HepG2 (cell line): ENCODE measurements around the gene VARS1. TPM values are rescaled to one million over a fixed set of nuclear protein-coding genes. Genes with fewer than 3 reads are reported as not detected.

Source experiments
- ARNTL ChIP-seq: sonication (generic); formaldehyde crosslinking; IDR thresholded peaks from 2 replicates; pipeline ENCODE4 v1.4.0; 2020; ENCODE audit warnings: mild to moderate bottlenecking, missing genetic modification reagents
- CEBPB ChIP-seq: IDR thresholded peaks from 2 replicates; pipeline ENCODE4 v1.6.1; 2011; ENCODE audit warnings: low read depth, low read length, improper control_type of control experiment, borderline replicate concordance
- GABPB1 ChIP-seq: IDR thresholded peaks from 2 replicates; pipeline ENCODE4 v1.6.1; 2016; ENCODE audit warnings: mild to moderate bottlenecking, missing genetic modification reagents, moderate library complexity, missing compliant biosample characterization
- GTF3A ChIP-seq: sonication (generic); formaldehyde crosslinking; conservative IDR thresholded peaks from 2 replicates; pipeline ENCODE4 v1.4.0; 2020; ENCODE audit warnings: mild to moderate bottlenecking, missing genetic modification reagents
- HDAC6 ChIP-seq: fragments of 200-600 bp; sonication (generic); IDR thresholded peaks from 2 replicates; pipeline ENCODE4 v1.7.0; 2017; ENCODE audit warnings: mild to moderate bottlenecking, antibody characterized with exemption, low read length, low read depth
- LRRFIP1 ChIP-seq: sonication (generic); formaldehyde crosslinking; conservative IDR thresholded peaks from 2 replicates; pipeline ENCODE4 v1.4.0; 2020; ENCODE audit warnings: missing genetic modification reagents
- MED8 ChIP-seq: sonication (generic); formaldehyde crosslinking; IDR thresholded peaks from 2 replicates; pipeline ENCODE4 v1.8.1; 2023; ENCODE audit warnings: mild to moderate bottlenecking, missing genetic modification reagents; ENCODE audit not compliant: insufficient replicate concordance
- MZF1 ChIP-seq: sonication (generic); formaldehyde crosslinking; IDR thresholded peaks from 2 replicates; pipeline ENCODE4 v1.8.1; 2023; ENCODE audit warnings: mild to moderate bottlenecking, missing genetic modification reagents, borderline replicate concordance
- NFE2 ChIP-seq: sonication (generic); formaldehyde crosslinking; IDR thresholded peaks from 2 replicates; pipeline ENCODE4 v1.4.0; 2020; ENCODE audit warnings: missing genetic modification reagents
- PAF1 ChIP-seq: IDR thresholded peaks from 2 replicates; pipeline ENCODE4 v1.6.1; 2016; ENCODE audit warnings: missing genetic modification reagents, missing compliant biosample characterization
- POLR2AphosphoS2 ChIP-seq: IDR thresholded peaks from 2 replicates; pipeline ENCODE4 v1.6.1; 2011; ENCODE audit warnings: low read depth, low read length, improper control_type of control experiment
- SMAD3 ChIP-seq: sonication (generic); formaldehyde crosslinking; IDR thresholded peaks from 2 replicates; pipeline ENCODE4 v1.4.0; 2020; ENCODE audit warnings: missing genetic modification reagents
- SNRNP70 ChIP-seq: fragments of 200-400 bp; formaldehyde crosslinking; IDR thresholded peaks from 2 replicates; pipeline ENCODE4 v1.6.1; 2017; ENCODE audit warnings: mild to moderate bottlenecking, low read depth, low read length, moderate library complexity
- ZBTB21 ChIP-seq: sonication (generic); formaldehyde crosslinking; IDR thresholded peaks from 2 replicates; pipeline ENCODE4 v1.4.0; 2020; ENCODE audit warnings: missing genetic modification reagents
- ZNF224 ChIP-seq: sonication (generic); formaldehyde crosslinking; IDR thresholded peaks from 2 replicates; pipeline ENCODE4 v1.5.0; 2020; ENCODE audit warnings: mild to moderate bottlenecking, missing genetic modification reagents
- ZNF263 ChIP-seq: sonication (generic); formaldehyde crosslinking; IDR thresholded peaks from 2 replicates; pipeline ENCODE4 v1.4.0; 2020; ENCODE audit warnings: missing genetic modification reagents
- ZNF3 ChIP-seq: IDR thresholded peaks from 2 replicates; pipeline ENCODE4 v1.7.0; 2017; ENCODE audit warnings: inconsistent platforms
- ZNF34 ChIP-seq: sonication (generic); formaldehyde crosslinking; IDR thresholded peaks from 2 replicates; pipeline ENCODE4 v1.4.0; 2020; ENCODE audit warnings: mild to moderate bottlenecking, missing genetic modification reagents, borderline replicate concordance
- ZNF431 ChIP-seq: sonication (generic); formaldehyde crosslinking; IDR thresholded peaks from 2 replicates; pipeline ENCODE4 v1.9.0; 2022; ENCODE audit warnings: missing genetic modification reagents, low read depth, mild to moderate bottlenecking, borderline replicate concordance
- ZNF441 ChIP-seq: sonication (generic); formaldehyde crosslinking; IDR thresholded peaks from 2 replicates; pipeline ENCODE4 v1.7.0; 2021; ENCODE audit warnings: missing genetic modification reagents, borderline replicate concordance
- ZNF512B ChIP-seq: sonication (generic); formaldehyde crosslinking; IDR thresholded peaks from 2 replicates; pipeline ENCODE4 v1.5.1; 2020; ENCODE audit warnings: missing genetic modification reagents, mild to moderate bottlenecking, borderline replicate concordance
- ZNF782 ChIP-seq: sonication (generic); formaldehyde crosslinking; IDR thresholded peaks from 2 replicates; pipeline ENCODE4 v1.4.0; 2020; ENCODE audit warnings: missing genetic modification reagents, mild to moderate bottlenecking, borderline replicate concordance
- polyA plus RNA-seq, 8 experiments: library from polyadenylated mRNA; depleted of rRNA in 3 of 8; stranded (reverse) in 7 of 8; unstranded in 1 of 8; fragments of >200 nt; fragmentation: Illumina TruSeq in 4 of 8; extraction: Trizol in 4 of 8; gene quantifications; 2 replicates each; pipeline versions ENCODE4 v1.2.1 to v1.2.3, GENCODE V29; 2011 to 2016; ENCODE audit warnings: low read depth in 4 of 8, missing spikeins in 1 of 8, mixed read lengths in 1 of 8; ENCODE audit not compliant: insufficient read depth in 1 of 8
- total RNA-seq, 5 experiments: library from RNA; depleted of rRNA; stranded (reverse); fragments of >200 nt; fragmentation: Illumina TruSeq; extraction: Trizol; gene quantifications; 2 replicates each; pipeline ENCODE4 v1.2.3, GENCODE V29; 2016; ENCODE audit warnings: low read depth in 1 of 5
- TF ChIP-seq, protein P1 (sequence below): sonication (generic); IDR thresholded peaks from 2 replicates; pipeline ENCODE4 v1.6.1; 2016; ENCODE audit warnings: low read depth, borderline replicate concordance
- TF ChIP-seq, protein P2 (sequence below): sonication (generic); formaldehyde crosslinking; IDR thresholded peaks from 2 replicates; pipeline ENCODE4 v1.5.0; 2020; ENCODE audit warnings: missing genetic modification reagents

The VARS1 gene
- total and polyA plus RNA-seq, 2 of the 13 experiments (the other 11 are each of a cell fraction or from before 2014, with no cell fraction given) = 14.7 to 56.1 TPM

GRCh38 chr6:31795616-31796298 lies at the start of gene VARS1 (continued):
- TF ChIP-seq, protein P1, sequence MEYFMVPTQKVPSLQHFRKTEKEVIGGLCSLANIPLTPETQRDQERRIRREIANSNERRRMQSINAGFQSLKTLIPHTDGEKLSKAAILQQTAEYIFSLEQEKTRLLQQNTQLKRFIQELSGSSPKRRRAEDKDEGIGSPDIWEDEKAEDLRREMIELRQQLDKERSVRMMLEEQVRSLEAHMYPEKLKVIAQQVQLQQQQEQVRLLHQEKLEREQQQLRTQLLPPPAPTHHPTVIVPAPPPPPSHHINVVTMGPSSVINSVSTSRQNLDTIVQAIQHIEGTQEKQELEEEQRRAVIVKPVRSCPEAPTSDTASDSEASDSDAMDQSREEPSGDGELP = peak; percentile 48; the same call in 1 of the 2 replicates
- TF ChIP-seq ZNF34 (CRISPR knock-in tag) (peak; percentile 94; the same call in 1 of the 2 replicates), MZF1 (CRISPR knock-in tag) (no peak), ZNF263 (CRISPR knock-in tag) (peak; percentile 35; the same call in 1 of the 2 replicates), MED8 (peak; percentile 65), LRRFIP1 (CRISPR knock-in tag) (no peak), POLR2AphosphoS2 (no peak), ZBTB21 (no peak), SMAD3 (CRISPR knock-in tag) (no peak), ZNF512B (CRISPR knock-in tag) (no peak), ZNF441 (CRISPR knock-in tag) (peak; percentile 52; the same call in 1 of the 2 replicates), ZNF431 (CRISPR knock-in tag) (peak; percentile 0; the same call in 1 of the 2 replicates), SNRNP70 (no peak), PAF1 (CRISPR knock-in tag) (no peak), NFE2 (CRISPR knock-in tag) (no peak), ZNF224 (peak; percentile 80; the same call in 1 of the 2 replicates), ZNF782 (CRISPR knock-in tag) (peak; percentile 11; the same call in 1 of the 2 replicates), HDAC6 (no peak), GABPB1 (peak; percentile 92), ZNF3 (CRISPR knock-in tag) (no peak), ARNTL (CRISPR knock-in tag) (peak; percentile 68), CEBPB (no peak), GTF3A (CRISPR knock-in tag) (no peak; the same call in 1 of the 2 replicates)
- TF ChIP-seq, protein P2, sequence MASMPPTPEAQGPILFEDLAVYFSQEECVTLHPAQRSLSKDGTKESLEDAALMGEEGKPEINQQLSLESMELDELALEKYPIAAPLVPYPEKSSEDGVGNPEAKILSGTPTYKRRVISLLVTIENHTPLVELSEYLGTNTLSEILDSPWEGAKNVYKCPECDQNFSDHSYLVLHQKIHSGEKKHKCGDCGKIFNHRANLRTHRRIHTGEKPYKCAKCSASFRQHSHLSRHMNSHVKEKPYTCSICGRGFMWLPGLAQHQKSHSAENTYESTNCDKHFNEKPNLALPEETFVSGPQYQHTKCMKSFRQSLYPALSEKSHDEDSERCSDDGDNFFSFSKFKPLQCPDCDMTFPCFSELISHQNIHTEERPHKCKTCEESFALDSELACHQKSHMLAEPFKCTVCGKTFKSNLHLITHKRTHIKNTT (CRISPR knock-in tag) = peak; percentile 87
